GM12891 (cell line): ENCODE results near the gene PRR36.

Experiments
- DNase-seq: peaks from one replicate; pipeline ENCODE4 v3.0.0; 2011; ENCODE audit warnings: low spot score; ENCODE audit not compliant: insufficient read length
- FAIRE-seq: peaks from 2 replicates; lab custom pipeline; 2011; peaks lifted over from hg19 to GRCh38; lab: Jason Lieb, UNC
- PAX5 ChIP-seq: IDR thresholded peaks from 2 replicates; pipeline ENCODE4 v1.6.1; 2011; ENCODE audit warnings: low read length, moderate library complexity, mild to moderate bottlenecking; ENCODE audit not compliant: insufficient read depth, severe bottlenecking
- POLR2A ChIP-seq: IDR thresholded peaks from 2 replicates; pipeline ENCODE4 v1.6.1; 2011; ENCODE audit warnings: low read depth, low read length, control low read depth
- POLR2AphosphoS5 ChIP-seq: IDR thresholded peaks from 2 replicates; pipeline ENCODE4 v1.6.1; 2011; ENCODE audit warnings: low read depth, low read length, control low read depth
- POU2F2 ChIP-seq: IDR thresholded peaks from 2 replicates; pipeline ENCODE4 v1.6.1; 2011; ENCODE audit warnings: low read depth, mild to moderate bottlenecking, control low read depth, low read length, moderate library complexity
- SPI1 ChIP-seq: IDR thresholded peaks from 2 replicates; pipeline ENCODE4 v1.6.1; 2011; ENCODE audit warnings: low read depth, low read length, control low read depth
- TAF1 ChIP-seq: IDR thresholded peaks from 2 replicates; pipeline ENCODE4 v1.6.1; 2011; ENCODE audit warnings: low read depth, low read length, control low read depth

Gene PRR36

DNA sequence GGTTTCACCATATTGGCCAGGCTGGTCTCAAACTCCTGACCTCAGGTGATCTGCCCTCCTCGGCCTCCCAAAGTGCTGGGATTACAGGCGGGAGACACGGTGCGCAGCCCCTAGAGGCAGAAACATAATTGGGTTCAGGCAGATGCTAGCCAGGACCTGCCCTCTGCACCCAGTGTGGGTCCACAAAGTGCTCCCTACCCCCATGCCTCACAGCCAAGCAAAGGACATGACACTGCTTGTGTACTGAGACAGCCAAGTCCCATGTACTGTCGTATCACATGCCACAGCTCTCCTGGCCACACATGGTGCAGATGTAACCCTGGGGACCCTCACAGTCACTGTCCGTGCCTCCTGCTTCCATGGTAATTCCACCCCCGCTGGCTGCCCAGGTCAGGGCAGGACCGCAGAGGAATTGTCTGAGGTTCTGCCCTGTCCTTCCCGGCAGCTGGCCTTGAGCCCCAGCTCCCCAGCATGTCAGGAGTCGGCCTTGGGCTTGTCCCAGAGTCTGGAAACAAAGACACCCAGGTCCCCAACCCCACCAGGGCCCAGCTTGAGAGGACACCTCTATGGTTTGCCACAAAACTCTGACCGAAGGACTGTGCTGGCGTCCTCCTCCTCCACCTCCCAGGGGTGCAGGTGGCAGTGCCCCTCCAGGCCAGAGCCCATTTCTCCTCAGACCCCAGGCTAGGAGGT, 7.6 kb downstream of the PRR36 start:
- DNase-seq (no peak), FAIRE-seq (no peak)
- TF ChIP-seq POLR2AphosphoS5 (no peak), TAF1 (no peak), POLR2A (no peak), SPI1 (no peak), POU2F2 (no peak), PAX5 (no peak)

DNA sequence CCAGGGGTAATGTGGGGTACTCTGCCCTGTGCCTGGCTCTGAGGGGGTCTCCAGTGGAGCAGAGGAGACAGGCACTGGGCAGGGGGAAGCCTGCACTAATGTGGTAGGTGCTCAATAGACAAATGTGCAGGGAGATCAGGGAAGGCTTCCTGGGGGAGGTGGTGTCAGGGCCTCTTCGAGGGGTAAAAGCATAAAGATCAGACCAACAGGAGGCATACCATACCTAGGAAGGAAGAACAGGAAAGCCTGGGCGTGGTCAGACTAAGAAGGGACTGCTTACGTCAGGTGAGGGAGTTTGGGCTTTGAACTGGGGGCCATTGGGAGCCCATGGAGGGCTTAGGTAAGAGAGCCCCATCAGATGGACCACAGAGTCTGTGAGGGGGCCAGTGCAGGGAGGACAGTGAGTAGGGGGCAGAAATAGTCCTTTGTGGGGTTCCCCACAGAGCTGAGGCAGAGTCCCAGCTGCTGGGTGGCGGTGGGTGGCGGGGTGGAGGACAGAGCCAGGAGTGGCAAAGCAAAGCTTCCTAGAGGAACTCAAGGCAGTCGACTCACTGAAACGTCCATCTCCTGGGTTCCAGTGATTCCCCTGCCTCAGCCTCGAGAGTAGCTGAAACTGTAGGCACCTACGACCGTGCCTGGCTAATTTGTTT, 8.8 kb downstream of the PRR36 start:
- DNase-seq (no peak), FAIRE-seq (no peak)
- TF ChIP-seq POLR2AphosphoS5 (no peak), SPI1 (no peak), TAF1 (no peak), PAX5 (no peak), POLR2A (no peak), POU2F2 (no peak)

DNA sequence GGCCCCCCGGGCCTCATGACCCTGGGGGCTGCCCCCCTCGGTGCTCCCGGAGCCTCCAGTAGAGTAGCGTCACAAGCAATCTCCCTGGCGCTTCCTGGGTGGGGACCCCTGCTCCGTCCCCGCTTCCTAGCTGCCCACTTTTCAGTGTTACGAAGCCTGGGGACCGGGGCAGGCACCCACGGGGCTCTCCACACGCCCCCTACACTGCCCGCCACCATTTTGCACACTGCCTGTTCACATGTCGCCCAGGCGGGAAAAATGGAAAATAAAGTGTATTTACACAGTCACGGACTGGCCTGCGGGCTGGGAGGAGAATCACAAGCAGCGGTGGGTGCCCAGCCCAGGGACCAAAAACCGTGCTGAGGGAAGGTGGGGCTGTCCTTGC, 9.5 kb downstream of the PRR36 start:
- no peak for DNase-seq
- TF ChIP-seq TAF1 (no peak), POLR2AphosphoS5 (no peak), POU2F2 (no peak), SPI1 (no peak), POLR2A (no peak), PAX5 (no peak)
- FAIRE-seq: no peak

DNA sequence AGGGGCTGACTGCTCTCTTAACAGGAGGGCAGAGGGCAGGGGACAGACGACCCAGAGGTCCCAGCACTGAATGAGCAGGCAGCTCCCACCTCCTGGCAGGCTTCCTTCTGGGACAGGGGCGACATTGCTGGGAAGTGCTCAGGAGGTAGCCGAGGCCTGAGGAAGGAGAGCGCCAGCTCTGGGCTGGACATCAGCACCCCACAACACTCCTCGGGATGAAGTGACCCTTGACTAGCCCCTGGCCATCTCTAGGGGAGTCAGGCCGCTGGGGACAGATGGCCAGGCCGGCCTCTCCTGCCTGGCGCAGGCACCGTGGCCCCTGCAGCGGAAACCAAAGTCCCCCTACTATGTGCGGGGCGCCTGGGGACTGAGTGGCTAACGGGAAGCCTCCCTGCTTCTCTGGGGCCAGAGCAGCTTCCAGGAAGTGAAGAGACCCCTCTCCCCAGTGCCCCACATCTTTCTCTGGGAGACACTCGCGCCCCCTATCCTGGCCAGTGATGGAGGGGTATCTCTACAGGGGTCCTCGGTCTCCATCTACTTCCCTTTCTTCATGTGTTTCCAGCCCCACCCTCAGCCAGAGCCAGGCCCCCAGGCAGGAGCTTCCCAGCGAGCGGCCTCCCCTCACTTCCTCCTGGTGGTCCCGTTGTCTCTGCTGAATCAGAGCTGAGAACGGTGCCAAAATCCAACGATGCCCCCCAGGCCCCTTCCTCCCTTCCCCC, 10.1 kb downstream of the PRR36 start:
- no peak for TF ChIP-seq PAX5
- TF ChIP-seq POLR2AphosphoS5: no peak
- no peak for TF ChIP-seq POLR2A
- TF ChIP-seq TAF1: no peak
- no peak for TF ChIP-seq SPI1
- TF ChIP-seq POU2F2: no peak
- FAIRE-seq: no peak
- DNase-seq: no peak

DNA sequence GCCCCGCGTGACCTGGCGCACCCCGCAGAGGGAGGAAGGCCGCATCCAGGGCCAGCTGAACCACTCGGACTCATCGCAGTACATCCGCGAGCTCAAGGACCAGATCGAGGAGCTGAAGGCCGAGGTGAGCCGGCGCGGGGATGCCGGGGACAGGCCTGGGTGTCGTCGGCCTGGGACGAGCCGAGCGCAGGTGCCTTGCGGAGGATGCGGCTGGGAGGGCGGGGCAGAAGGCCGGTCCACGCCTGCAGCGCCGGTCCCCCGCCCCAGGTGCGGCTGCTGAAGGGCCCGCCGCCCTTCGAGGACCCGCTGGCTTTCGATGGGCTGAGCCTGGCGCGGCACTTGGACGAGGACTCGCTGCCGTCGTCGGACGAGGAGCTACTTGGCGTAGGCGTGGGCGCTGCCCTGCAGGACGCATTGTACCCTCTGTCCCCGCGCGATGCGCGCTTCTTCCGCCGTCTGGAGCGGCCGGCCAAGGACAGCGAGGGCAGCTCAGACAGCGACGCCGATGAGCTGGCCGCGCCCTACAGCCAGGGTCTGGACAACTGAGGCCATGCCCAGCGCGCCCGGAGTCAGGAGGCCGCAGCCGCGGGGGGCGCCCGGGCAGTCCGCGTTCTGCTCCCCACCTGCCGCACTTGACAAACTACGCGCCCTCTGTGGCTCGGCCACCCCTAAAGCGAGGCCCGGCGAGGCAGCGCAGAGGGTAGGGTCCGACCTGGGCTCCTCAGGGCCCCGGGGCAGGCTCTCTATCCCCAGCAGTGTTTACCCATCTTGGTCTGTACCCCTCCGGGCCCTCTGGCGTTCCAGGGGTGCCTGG, 10.8 kb downstream of the PRR36 start:
- TF ChIP-seq POU2F2 (no peak), PAX5 (no peak), SPI1 (no peak), POLR2A (no peak), TAF1 (no peak), POLR2AphosphoS5 (no peak)
- DNase-seq (no peak), FAIRE-seq (no peak)

DNA sequence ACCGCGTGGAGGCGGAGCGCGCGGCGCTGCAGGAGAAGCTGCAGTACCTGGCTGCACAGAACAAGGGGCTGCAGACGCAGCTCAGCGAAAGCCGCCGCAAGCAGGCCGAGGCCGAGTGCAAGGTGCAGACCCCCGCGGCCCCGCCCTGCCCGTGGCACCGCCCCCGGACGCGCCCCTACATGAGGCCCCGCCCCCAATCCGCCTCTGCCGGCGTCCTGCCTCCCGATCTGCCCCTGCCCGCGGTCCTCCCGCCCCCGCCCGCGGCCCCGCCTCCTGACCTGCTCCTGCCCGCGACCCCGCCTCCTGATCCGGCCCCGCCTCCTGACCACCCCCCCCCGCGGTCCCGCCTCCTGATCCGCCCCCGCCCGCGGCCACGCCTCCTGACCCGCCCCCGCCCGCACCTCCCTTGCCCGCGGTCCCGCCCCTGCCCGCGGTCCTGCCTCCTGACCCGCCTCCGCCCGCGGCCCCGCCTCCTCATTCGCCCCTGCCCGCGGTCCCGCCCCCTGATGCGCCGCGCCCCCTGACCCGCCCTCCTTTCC, 11.7 kb downstream of the PRR36 start:
- FAIRE-seq: no peak
- DNase-seq: peak; percentile 87
- TF ChIP-seq POLR2AphosphoS5 (no peak), SPI1 (no peak), TAF1 (no peak), PAX5 (no peak), POU2F2 (no peak), POLR2A (no peak)

DNA sequence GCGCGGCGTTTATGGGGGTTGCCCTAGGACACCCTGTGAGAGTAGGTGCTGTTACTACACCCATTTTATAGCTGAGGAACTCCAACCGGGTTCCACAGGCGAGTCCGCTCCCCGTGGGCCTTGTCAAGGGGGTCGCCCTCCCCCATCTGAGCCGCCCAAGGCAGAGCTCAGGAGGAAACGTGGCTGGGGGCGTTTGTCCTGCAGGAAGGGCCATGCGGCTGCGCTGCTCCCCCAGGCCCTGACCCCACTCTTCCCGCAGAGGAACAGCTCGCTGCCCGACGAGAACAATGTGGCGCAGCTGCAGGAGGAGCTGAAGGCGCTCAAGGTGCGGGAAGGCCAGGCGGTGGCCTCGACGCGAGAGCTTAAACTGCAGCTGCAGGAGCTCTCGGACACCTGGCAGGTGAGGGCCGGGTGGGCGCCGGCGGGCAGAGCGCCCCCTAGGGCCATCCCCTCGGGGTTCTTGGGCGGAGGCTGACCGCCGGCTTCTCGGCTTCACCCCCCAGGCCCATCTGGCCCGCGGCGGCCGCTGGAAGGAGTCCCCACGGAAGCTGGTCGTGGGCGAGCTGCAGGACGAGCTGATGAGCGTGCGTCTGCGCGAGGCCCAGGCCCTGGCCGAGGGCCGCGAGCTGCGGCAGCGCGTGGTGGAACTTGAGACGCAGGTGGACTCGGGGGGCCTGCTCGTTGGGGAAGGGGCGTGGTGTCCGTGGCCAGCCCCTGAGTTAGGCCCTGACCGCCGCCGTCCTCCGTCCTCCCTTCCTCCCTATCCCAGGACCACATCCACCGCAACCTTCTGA, 12.4 kb downstream of the PRR36 start:
- TF ChIP-seq POLR2A (no peak), SPI1 (no peak), POLR2AphosphoS5 (no peak), PAX5 (no peak), TAF1 (no peak)
- FAIRE-seq: no peak
- DNase-seq: no peak
